CD14-positive monocyte (primary cell): Measurements from ENCODE around the gene RTN4R. TPM values are rescaled to one million over a fixed set of nuclear protein-coding genes. Genes with fewer than 3 reads are reported as not detected.

Experiments
- DNase-seq, 3 donors: peaks; one replicate each; pipeline ENCODE4 v3.0.0-alpha.2; 2011 to 2022
- H2AFZ ChIP-seq: 2 replicates; pipeline ENCODE4 v1.6.0; 2012; ENCODE audit warnings: mild to moderate bottlenecking, low read depth, low read length, inconsistent platforms; ENCODE audit not compliant: insufficient read depth, poor library complexity, severe bottlenecking
- H3K27ac ChIP-seq, 2 donors: 1 replicate in 1 of 2; 2 replicates in 1 of 2; pipeline ENCODE4 v1.5.1; 2012 to 2013; ENCODE audit warnings: low read length in 2 of 2, control low read depth in 1 of 2, inconsistent platforms in 1 of 2, low read depth in 1 of 2, mild to moderate bottlenecking in 1 of 2
- H3K27me3 ChIP-seq, 2 donors: one replicate each; pipeline versions ENCODE4 v1.6.0 to v1.6.1; 2011 to 2013; ENCODE audit warnings: low read length in 2 of 2; ENCODE audit not compliant: control insufficient read depth in 2 of 2, insufficient read depth in 2 of 2
- H3K36me3 ChIP-seq, 2 donors: replicated peaks in 1 of 2; 1 replicate in 1 of 2; 2 replicates in 1 of 2; pipeline versions ENCODE4 v1.5.1 to v1.6.1; 2012 to 2013; ENCODE audit warnings: low read length in 2 of 2, control low read depth in 1 of 2, inconsistent platforms in 1 of 2, mild to moderate bottlenecking in 1 of 2; ENCODE audit not compliant: insufficient read depth in 2 of 2, control insufficient read depth in 1 of 2
- H3K4me1 ChIP-seq, 2 donors: 1 replicate in 1 of 2; 2 replicates in 1 of 2; pipeline versions ENCODE4 v1.5.1 to v1.6.1; 2012 to 2013; ENCODE audit warnings: low read length in 2 of 2, control low read depth in 1 of 2, inconsistent platforms in 1 of 2, mild to moderate bottlenecking in 1 of 2, moderate library complexity in 1 of 2; ENCODE audit not compliant: insufficient read depth in 2 of 2, control insufficient read depth in 1 of 2
- H3K4me2 ChIP-seq: replicated peaks from 2 replicates; pipeline ENCODE3; 2012; ENCODE audit warnings: low read length, moderate library complexity, mild to moderate bottlenecking; ENCODE audit not compliant: poor library complexity, severe bottlenecking; ENCODE audit errors: extremely low read depth
- H3K4me3 ChIP-seq, 3 experiments: fragments of 200-600 bp in 1 of 3; sonication (generic) in 1 of 3; replicated peaks in 1 of 3; 1 replicate in 2 of 3; 2 replicates in 1 of 3; pipeline ENCODE4 v1.5.1; 2011 to 2013; ENCODE audit warnings: low read length in 3 of 3, mild to moderate bottlenecking in 3 of 3, control low read depth in 2 of 3, low read depth in 2 of 3, inconsistent platforms in 1 of 3, moderate library complexity in 1 of 3
- H3K79me2 ChIP-seq: 2 replicates; pipeline ENCODE4 v1.6.0; 2012; ENCODE audit warnings: mild to moderate bottlenecking, control low read depth, inconsistent platforms, low read length, moderate library complexity; ENCODE audit not compliant: insufficient read depth
- H3K9ac ChIP-seq: 2 replicates; pipeline ENCODE4 v1.6.0; 2017; ENCODE audit warnings: low read length, mild to moderate bottlenecking; ENCODE audit not compliant: insufficient read depth, poor library complexity, severe bottlenecking
- H3K9me3 ChIP-seq, 2 donors: replicated peaks in 1 of 2; 1 replicate in 1 of 2; 2 replicates in 1 of 2; pipeline versions ENCODE4 v1.5.1 to v1.6.1; 2012 to 2013; ENCODE audit warnings: low read length in 2 of 2, control low read depth in 1 of 2; ENCODE audit not compliant: control insufficient read depth in 1 of 2, insufficient read depth in 1 of 2
- H4K20me1 ChIP-seq: 2 replicates; pipeline ENCODE4 v1.6.0; 2012; ENCODE audit warnings: mild to moderate bottlenecking, low read length, control low read depth, moderate library complexity; ENCODE audit not compliant: insufficient read depth
- H3K27ac Mint-ChIP-seq, 7 donors: one replicate each; pipeline ENCODE4 v1.8.0; 2020; ENCODE audit warnings: mild to moderate bottlenecking in 7 of 7, mixed read lengths in 7 of 7, moderate library complexity in 6 of 7, inconsistent platforms in 2 of 7
- H3K27me3 Mint-ChIP-seq, 3 donors: one replicate each; pipeline ENCODE4 v1.8.0; 2021 to 2022; ENCODE audit warnings: low read depth in 3 of 3, mild to moderate bottlenecking in 3 of 3, mixed read lengths in 3 of 3, moderate library complexity in 3 of 3, inconsistent platforms in 1 of 3
- H3K36me3 Mint-ChIP-seq, 2 donors: one replicate each; pipeline ENCODE4 v1.8.0; 2020; ENCODE audit warnings: mixed read lengths in 2 of 2, inconsistent platforms in 1 of 2, mild to moderate bottlenecking in 1 of 2
- H3K4me1 Mint-ChIP-seq: one replicate; pipeline ENCODE4 v1.8.0; 2020; ENCODE audit warnings: mild to moderate bottlenecking, mixed read lengths
- H3K4me3 Mint-ChIP-seq, 2 donors: one replicate each; pipeline ENCODE4 v1.8.0; 2020; ENCODE audit warnings: mild to moderate bottlenecking in 2 of 2, mixed read lengths in 2 of 2, moderate library complexity in 1 of 2
- H3K9me3 Mint-ChIP-seq, 7 donors: one replicate each; pipeline ENCODE4 v1.8.0; 2020 to 2022; ENCODE audit warnings: mixed read lengths in 7 of 7, mild to moderate bottlenecking in 6 of 7, moderate library complexity in 6 of 7, inconsistent platforms in 2 of 7
- WGBS: methylation state at CpG from one replicate; pipeline ENCODE4 v1.1.5; 2013; ENCODE audit warnings: missing lambda C conversion rate; ENCODE audit not compliant: insufficient coverage; 5-methylcytosine and 5-hydroxymethylcytosine counted together
- intact Hi-C, 2 donors: fragments of 100-400 bp; cut with micrococcal nuclease; formaldehyde crosslinking; loops; one replicate each; pipeline versions ENCODE4 v1.15.0 to v1.15.1; 2023
- polyA plus RNA-seq, 3 donors: library from polyadenylated mRNA; depleted of rRNA in 1 of 3; unstranded in 2 of 3; stranded (reverse) in 1 of 3; fragments of 300-500 nt in 2 of 3; fragments of >200 nt in 1 of 3; fragmentation: Illumina TruSeq in 2 of 3; gene quantifications; 1 replicate in 2 of 3; 2 replicates in 1 of 3; pipeline ENCODE4 v1.2.3, GENCODE V29; 2012 to 2021
- TF ChIP-seq, protein P1 (sequence below): fragments of 200-600 bp; IDR thresholded peaks from one replicate; pipeline ENCODE4 v1.8.0; 2022; ENCODE audit warnings: antibody characterized with exemption, mild to moderate bottlenecking

The RTN4R gene
- polyA plus RNA-seq, 3 donors = not detected

GRCh38 chr22:20253161-20253560 is 15.0 kb downstream of the RTN4R start:
- no peaks in the 10 kb centered on the region for H3K79me2 ChIP-seq
- intact Hi-C loops = no loop called here
- Mint-ChIP-seq H3K36me3 (no peaks in the 10 kb centered on the region), H3K27me3 (no peaks in the 10 kb centered on the region), H3K4me1 (peaks cover 11% of the 10 kb centered on the region), H3K4me3 (no peak overlapping the region), H3K27ac (peak overlapping the region in 1 of 7 donors; percentile 8), H3K9me3 (no peaks in the 10 kb centered on the region)
- H2AFZ ChIP-seq = no peak overlapping the region
- no peaks in the 10 kb centered on the region for H3K27me3 ChIP-seq
- H3K36me3 ChIP-seq = no peaks in the 10 kb centered on the region
- no peaks in the 10 kb centered on the region for H3K9me3 ChIP-seq
- WGBS = 92% methylated on average over 4 of the region's 7 CpGs
- TF ChIP-seq, protein P1, sequence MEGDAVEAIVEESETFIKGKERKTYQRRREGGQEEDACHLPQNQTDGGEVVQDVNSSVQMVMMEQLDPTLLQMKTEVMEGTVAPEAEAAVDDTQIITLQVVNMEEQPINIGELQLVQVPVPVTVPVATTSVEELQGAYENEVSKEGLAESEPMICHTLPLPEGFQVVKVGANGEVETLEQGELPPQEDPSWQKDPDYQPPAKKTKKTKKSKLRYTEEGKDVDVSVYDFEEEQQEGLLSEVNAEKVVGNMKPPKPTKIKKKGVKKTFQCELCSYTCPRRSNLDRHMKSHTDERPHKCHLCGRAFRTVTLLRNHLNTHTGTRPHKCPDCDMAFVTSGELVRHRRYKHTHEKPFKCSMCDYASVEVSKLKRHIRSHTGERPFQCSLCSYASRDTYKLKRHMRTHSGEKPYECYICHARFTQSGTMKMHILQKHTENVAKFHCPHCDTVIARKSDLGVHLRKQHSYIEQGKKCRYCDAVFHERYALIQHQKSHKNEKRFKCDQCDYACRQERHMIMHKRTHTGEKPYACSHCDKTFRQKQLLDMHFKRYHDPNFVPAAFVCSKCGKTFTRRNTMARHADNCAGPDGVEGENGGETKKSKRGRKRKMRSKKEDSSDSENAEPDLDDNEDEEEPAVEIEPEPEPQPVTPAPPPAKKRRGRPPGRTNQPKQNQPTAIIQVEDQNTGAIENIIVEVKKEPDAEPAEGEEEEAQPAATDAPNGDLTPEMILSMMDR = no peak
- DNase-seq = no peak
- no peak overlapping the region for H3K4me2 ChIP-seq
- no peaks in the 10 kb centered on the region for H3K4me1 ChIP-seq
- H3K9ac ChIP-seq = no peak overlapping the region
- no peak overlapping the region for H3K27ac ChIP-seq
- no peak overlapping the region for H3K4me3 ChIP-seq
- no peaks in the 10 kb centered on the region for H4K20me1 ChIP-seq

DNA sequence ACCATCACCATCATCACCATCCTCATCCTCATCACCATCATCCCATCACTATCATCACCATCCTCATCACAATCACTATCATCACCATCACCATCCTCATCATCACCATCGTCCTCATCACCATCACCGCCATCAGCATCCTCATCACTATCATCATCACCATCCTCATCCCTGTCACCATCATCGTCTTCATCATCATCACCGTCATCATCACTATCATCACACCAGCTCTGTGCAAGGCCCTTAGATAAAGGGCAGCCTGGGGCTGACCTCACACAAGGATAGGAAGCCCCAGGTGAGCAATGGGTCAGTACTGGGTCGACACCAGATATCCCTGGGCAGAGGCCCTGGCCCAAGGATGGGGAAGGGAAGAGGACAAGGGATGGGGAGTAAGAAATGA is 16.1 kb downstream of the RTN4R start:
- TF ChIP-seq, protein P1 = no peak
- H3K27ac Mint-ChIP-seq = no peak overlapping the region
- Histone ChIP-seq H3K4me1 (no peaks in the 10 kb centered on the region), H4K20me1 (no peaks in the 10 kb centered on the region), H3K36me3 (no peaks in the 10 kb centered on the region), H3K9ac (no peak overlapping the region), H2AFZ (no peak overlapping the region), H3K27ac (no peak overlapping the region), H3K4me3 (no peak overlapping the region), H3K4me2 (no peak overlapping the region), H3K9me3 (no peaks in the 10 kb centered on the region), H3K27me3 (no peaks in the 10 kb centered on the region), H3K79me2 (no peaks in the 10 kb centered on the region)
- no peaks in the 10 kb centered on the region for H3K9me3 Mint-ChIP-seq
- no peak overlapping the region for H3K4me3 Mint-ChIP-seq
- H3K4me1 Mint-ChIP-seq = peaks cover 11% of the 10 kb centered on the region
- intact Hi-C loops = no loop called here
- H3K27me3 Mint-ChIP-seq = no peaks in the 10 kb centered on the region
- no peaks in the 10 kb centered on the region for H3K36me3 Mint-ChIP-seq
- 94% methylated on average over 5 of the region's 5 CpGs for WGBS
- DNase-seq = no peak
